GM19372 (cell line): ENCODE data around the gene ATP8A2.
A peak's percentile ranks its signal among the peaks of the same experiment; 100 is the strongest.

Experiments used
- ATAC-seq: cut with Tn5 transposase; IDR thresholded peaks from one replicate; pipeline ENCODE4 v1.9.1; 2021; ENCODE audit warnings: mild to moderate bottlenecking, low read depth, moderate library complexity; ENCODE audit not compliant: unreplicated experiment

ATP8A2 gene

GRCh38 chr13:25901460-25902376, 529.9 kb downstream of the ATP8A2 start:
- ATAC-seq = peak; percentile 98

GRCh38 chr13:25902455-25902854, 530.7 kb downstream of the ATP8A2 start:
- no peak for ATAC-seq

- no peak for ATAC-seq
Measured at GRCh38 chr13:25902891-25903341, 531.1 kb downstream of the ATP8A2 start.

- no peak for ATAC-seq
Measured at GRCh38 chr13:25904830-25905229, 533.1 kb downstream of the ATP8A2 start.

- ATAC-seq = no peak
Measured at GRCh38 chr13:25905611-25906010, 533.8 kb downstream of the ATP8A2 start.

GRCh38 chr13:25906191-25906661, 534.5 kb downstream of the ATP8A2 start:
- no peak for ATAC-seq

- ATAC-seq = no peak
Measured at GRCh38 chr13:25908366-25908765, 536.6 kb downstream of the ATP8A2 start.

GRCh38 chr13:25910243-25910642, 538.5 kb downstream of the ATP8A2 start:
- no peak for ATAC-seq

GRCh38 chr13:25910991-25911419, 539.2 kb downstream of the ATP8A2 start:
- ATAC-seq = no peak

GRCh38 chr13:25912961-25913360, 541.2 kb downstream of the ATP8A2 start:
- no peak for ATAC-seq

- no peak for ATAC-seq
Measured at GRCh38 chr13:25915840-25916518, 544.2 kb downstream of the ATP8A2 start.

GRCh38 chr13:25920277-25920676, 548.5 kb downstream of the ATP8A2 start:
- ATAC-seq = no peak

- no peak for ATAC-seq
Measured at GRCh38 chr13:25920931-25921330, 549.2 kb downstream of the ATP8A2 start.

GRCh38 chr13:25922376-25922775, 550.6 kb downstream of the ATP8A2 start:
- ATAC-seq = no peak

- ATAC-seq = no peak
Measured at GRCh38 chr13:25923217-25924085, 551.7 kb downstream of the ATP8A2 start.

- ATAC-seq = no peak
Measured at GRCh38 chr13:25927363-25927762, 555.6 kb downstream of the ATP8A2 start.

- no peak for ATAC-seq
Measured at GRCh38 chr13:25927932-25928331, 556.2 kb downstream of the ATP8A2 start.

- ATAC-seq = no peak
Measured at GRCh38 chr13:25928941-25929505, 557.2 kb downstream of the ATP8A2 start.

GRCh38 chr13:25929816-25930215, 558.0 kb downstream of the ATP8A2 start:
- no peak for ATAC-seq

- no peak for ATAC-seq
Measured at GRCh38 chr13:25930653-25931052, 558.9 kb downstream of the ATP8A2 start.
